ENCODE measurements around the gene TAF5L.
"Not testable (repeated sequence)": the region's sequence is repeated elsewhere in the genome, so short reads cannot be mapped to it uniquely, and the experiment has no call there.

- not testable (repeated sequence) for TF ChIP-seq CTCF (conservative IDR thresholded peaks at IDR 0.05); EZH2 (IDR thresholded peaks at IDR 0.05; ENCODE audit: low read depth)
Measured at GRCh38 chr1:229595876-229596275, 30.0 kb downstream of the TAF5L start.

Data from PC-9 (cell line).